GM12801 (cell line): ENCODE results near the gene NENF.

ENCODE experiments used
- CTCF ChIP-seq: IDR thresholded peaks from one replicate; pipeline ENCODE4 v1.5.1; 2011; ENCODE audit warnings: control low read depth; ENCODE audit not compliant: insufficient read length; ENCODE audit errors: extremely low read depth

Gene NENF

GRCh38 chr1:212402666-212403321 is 29.9 kb upstream of the NENF start:
- no peak for TF ChIP-seq CTCF

GRCh38 chr1:212410231-212410820 is 22.4 kb upstream of the NENF start:
- TF ChIP-seq CTCF: no peak

- TF ChIP-seq CTCF: no peak
These were observed 20.3 kb upstream of the NENF start for GRCh38 chr1:212412374-212412773.

DNA sequence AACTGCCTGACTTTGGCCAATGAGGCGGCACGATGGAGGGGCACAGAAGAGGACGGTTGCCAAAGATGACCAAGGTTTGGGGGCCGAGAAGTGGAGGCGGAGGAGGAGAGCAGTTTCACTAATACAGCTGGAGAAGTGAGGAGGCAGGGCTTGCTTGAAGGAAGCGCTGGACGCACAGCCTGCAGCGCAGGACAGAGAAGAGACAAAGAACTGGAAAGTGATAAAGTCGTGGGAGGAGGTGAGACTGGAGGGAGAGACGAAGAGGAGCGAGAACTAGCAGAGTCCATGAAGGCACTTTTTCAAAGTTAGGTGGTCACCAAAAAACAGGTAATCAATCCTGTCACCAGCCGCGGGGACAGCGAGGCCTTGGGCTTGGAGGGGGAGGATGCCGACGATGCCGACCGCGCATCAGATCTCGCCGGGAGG is 18.8 kb upstream of the NENF start:
- TF ChIP-seq CTCF: no peak

DNA sequence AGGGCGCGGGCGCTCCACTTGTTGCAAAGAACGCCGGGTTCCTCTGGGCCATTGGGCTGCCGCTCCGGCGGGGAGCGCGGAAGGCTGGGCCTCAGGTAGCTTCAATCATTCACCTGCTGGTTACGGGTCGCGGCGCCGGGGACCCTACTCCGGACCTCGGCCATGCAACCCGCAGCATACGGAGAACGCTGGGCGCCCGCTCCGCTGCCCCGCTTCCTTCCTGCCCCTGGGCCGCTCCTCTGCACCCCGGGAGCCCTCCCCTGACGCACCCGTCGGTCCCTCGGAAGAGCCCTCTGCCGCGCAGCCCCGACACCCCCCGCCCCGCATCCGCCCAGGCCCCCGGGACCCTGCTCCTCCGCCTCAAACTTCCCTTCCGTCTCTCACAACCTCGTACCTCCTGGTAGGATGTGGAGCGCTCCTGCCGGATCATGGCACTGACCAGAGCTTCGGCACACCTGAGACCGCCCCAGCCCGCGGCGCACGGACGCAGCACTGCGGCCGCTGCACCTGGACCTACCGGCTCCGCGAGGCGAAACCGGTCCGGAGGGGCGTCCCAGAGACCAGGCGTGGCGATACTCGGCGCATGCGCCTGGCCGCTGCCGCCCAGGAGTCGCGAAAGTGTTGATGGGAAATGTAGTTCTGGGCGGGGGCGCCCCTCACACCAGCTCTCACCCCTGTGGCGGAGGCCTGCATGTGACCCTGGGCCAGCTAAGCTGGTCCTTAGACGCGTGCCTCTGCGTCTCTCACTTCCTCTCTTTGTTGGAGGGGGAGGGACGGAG is 18.2 kb upstream of the NENF start, which contains the start of gene PACC1:
PACC1 (minus strand) TSS at position 559 of the 779 bp plus-strand sequence; CDS start at position 430, 129 bp downstream.
- no peak for TF ChIP-seq CTCF

GRCh38 chr1:212415107-212415841 is 17.4 kb upstream of the NENF start:
- TF ChIP-seq CTCF: no peak

DNA sequence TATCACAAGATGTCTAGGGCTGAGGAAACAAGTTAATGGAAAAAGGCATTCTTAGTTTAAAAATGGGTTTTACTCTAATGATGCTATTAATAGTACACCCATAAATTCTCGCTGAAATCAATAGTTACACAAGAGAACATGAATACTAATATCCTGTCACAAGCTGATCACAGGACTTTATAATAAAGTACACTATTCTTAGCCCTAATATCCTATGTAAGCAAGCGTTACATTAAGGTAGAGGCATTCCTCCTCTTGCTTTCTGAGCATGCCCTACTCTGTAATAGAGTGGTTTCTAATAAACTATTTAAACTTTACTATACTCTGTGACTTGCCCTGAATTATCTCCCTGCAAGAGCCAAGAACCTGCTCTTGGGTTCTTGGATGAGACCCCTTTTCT is 11.6 kb upstream of the NENF start:
- TF ChIP-seq CTCF: no peak
